ENCODE measurements around the gene BICRA.

DNA sequence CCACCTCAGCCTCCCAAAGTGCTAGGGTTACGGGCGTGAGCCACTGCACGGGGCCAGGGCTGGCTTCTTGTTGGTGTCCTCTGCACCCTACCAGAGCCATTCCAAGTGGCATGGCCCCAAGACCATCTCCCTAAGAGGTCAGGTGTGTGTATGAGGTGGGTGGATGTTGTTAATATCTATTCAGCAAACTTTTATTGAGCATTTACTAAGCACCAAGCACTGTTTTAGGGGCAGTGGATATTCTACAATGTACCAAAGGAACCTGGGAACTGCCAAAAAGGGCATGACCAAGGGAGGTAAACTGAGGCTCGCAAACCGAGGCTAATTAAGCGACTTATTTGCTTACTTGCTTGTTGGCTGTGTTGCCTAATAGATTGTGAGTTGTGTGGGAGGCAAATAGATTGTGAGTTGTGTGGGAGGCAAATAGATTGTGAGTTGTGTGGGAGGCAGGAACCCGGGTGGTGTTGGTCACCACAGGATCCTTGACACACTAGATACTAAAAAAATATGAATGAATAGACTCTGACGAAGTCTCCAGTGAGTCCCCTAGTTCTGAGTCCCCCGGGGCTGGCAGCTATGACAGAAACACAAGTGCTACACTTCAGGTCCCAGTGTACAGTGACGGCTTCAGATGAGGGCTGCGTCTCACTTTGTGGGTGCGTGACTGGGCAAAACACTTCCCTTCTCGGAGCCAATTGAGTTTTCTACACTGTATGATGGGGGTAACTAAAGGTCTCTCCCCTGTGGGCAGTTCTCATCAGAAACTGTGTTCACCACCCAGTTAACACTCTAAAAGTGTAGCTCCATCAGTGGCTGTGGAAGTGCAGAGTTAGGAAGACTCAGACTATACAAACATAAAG lies 5.0 kb upstream of the BICRA start:
- TF ChIP-seq, protein P1, sequence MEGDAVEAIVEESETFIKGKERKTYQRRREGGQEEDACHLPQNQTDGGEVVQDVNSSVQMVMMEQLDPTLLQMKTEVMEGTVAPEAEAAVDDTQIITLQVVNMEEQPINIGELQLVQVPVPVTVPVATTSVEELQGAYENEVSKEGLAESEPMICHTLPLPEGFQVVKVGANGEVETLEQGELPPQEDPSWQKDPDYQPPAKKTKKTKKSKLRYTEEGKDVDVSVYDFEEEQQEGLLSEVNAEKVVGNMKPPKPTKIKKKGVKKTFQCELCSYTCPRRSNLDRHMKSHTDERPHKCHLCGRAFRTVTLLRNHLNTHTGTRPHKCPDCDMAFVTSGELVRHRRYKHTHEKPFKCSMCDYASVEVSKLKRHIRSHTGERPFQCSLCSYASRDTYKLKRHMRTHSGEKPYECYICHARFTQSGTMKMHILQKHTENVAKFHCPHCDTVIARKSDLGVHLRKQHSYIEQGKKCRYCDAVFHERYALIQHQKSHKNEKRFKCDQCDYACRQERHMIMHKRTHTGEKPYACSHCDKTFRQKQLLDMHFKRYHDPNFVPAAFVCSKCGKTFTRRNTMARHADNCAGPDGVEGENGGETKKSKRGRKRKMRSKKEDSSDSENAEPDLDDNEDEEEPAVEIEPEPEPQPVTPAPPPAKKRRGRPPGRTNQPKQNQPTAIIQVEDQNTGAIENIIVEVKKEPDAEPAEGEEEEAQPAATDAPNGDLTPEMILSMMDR (IDR thresholded peaks at IDR 0.05; ENCODE audit: insufficient read depth, low read length): no peak
- TF ChIP-seq, protein P2, sequence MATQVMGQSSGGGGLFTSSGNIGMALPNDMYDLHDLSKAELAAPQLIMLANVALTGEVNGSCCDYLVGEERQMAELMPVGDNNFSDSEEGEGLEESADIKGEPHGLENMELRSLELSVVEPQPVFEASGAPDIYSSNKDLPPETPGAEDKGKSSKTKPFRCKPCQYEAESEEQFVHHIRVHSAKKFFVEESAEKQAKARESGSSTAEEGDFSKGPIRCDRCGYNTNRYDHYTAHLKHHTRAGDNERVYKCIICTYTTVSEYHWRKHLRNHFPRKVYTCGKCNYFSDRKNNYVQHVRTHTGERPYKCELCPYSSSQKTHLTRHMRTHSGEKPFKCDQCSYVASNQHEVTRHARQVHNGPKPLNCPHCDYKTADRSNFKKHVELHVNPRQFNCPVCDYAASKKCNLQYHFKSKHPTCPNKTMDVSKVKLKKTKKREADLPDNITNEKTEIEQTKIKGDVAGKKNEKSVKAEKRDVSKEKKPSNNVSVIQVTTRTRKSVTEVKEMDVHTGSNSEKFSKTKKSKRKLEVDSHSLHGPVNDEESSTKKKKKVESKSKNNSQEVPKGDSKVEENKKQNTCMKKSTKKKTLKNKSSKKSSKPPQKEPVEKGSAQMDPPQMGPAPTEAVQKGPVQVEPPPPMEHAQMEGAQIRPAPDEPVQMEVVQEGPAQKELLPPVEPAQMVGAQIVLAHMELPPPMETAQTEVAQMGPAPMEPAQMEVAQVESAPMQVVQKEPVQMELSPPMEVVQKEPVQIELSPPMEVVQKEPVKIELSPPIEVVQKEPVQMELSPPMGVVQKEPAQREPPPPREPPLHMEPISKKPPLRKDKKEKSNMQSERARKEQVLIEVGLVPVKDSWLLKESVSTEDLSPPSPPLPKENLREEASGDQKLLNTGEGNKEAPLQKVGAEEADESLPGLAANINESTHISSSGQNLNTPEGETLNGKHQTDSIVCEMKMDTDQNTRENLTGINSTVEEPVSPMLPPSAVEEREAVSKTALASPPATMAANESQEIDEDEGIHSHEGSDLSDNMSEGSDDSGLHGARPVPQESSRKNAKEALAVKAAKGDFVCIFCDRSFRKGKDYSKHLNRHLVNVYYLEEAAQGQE (IDR thresholded peaks at IDR 0.05; ENCODE audit: insufficient replicate concordance, low read depth): no peak

Data from HL-60 (cell line).